ENCODE data around the gene OR1D5.

GRCh38 chr17:3020381-3020780 lies 43.0 kb downstream of the OR1D5 start:
- TF ChIP-seq CTCF (IDR thresholded peaks at IDR 0.05; ENCODE audit: insufficient read depth, low read depth, low read length) (no peak), EZH2 (IDR thresholded peaks at IDR 0.05; ENCODE audit: insufficient read depth, low read length) (no peak)
